Sigmoid colon (tissue), 3 donors: ENCODE results near the gene GUCA1A.

Experiments used
- POLR2A ChIP-seq, 2 donors: fragments of 450-650 bp; IDR thresholded peaks; one replicate each; pipeline ENCODE4 v1.6.1; 2016; ENCODE audit warnings: antibody characterized with exemption in 2 of 2, mild to moderate bottlenecking in 2 of 2, moderate library complexity in 2 of 2
- TF ChIP-seq, protein P1 (sequence below), 4 experiments: fragments of 450-650 bp in 3 of 4; fragments of 200-600 bp in 1 of 4; IDR thresholded peaks; one replicate each; pipeline ENCODE4 v1.5.1; 2016 to 2019; ENCODE audit warnings: antibody characterized with exemption in 4 of 4, mild to moderate bottlenecking in 3 of 4, moderate library complexity in 2 of 4

- TF ChIP-seq, protein P1, sequence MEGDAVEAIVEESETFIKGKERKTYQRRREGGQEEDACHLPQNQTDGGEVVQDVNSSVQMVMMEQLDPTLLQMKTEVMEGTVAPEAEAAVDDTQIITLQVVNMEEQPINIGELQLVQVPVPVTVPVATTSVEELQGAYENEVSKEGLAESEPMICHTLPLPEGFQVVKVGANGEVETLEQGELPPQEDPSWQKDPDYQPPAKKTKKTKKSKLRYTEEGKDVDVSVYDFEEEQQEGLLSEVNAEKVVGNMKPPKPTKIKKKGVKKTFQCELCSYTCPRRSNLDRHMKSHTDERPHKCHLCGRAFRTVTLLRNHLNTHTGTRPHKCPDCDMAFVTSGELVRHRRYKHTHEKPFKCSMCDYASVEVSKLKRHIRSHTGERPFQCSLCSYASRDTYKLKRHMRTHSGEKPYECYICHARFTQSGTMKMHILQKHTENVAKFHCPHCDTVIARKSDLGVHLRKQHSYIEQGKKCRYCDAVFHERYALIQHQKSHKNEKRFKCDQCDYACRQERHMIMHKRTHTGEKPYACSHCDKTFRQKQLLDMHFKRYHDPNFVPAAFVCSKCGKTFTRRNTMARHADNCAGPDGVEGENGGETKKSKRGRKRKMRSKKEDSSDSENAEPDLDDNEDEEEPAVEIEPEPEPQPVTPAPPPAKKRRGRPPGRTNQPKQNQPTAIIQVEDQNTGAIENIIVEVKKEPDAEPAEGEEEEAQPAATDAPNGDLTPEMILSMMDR (IDR thresholded peaks at IDR 0.05), result no peak
- no peak for TF ChIP-seq POLR2A (IDR thresholded peaks at IDR 0.05)
Measured at GRCh38 chr6:42227173-42227850, 54.1 kb downstream of the GUCA1A start.
